ENCODE measurements around the gene RAB44.
"Not testable (repeated sequence)": the region's sequence is repeated elsewhere in the genome, so short reads cannot be mapped to it uniquely, and the experiment has no call there.

The RAB44 gene

GRCh38 chr6:36688063-36688738 lies 9.4 kb upstream of the RAB44 start:
- no peak for DNase-seq

- DNase-seq, result no peak
These were observed 8.9 kb upstream of the RAB44 start for GRCh38 chr6:36688739-36689075.

- DNase-seq, result no peak
These were observed 6.6 kb upstream of the RAB44 start for GRCh38 chr6:36691011-36691410.

- DNase-seq, result no peak
These were observed 6.0 kb upstream of the RAB44 start for GRCh38 chr6:36691612-36692011.

- no peak for DNase-seq
These were observed 5.4 kb upstream of the RAB44 start for GRCh38 chr6:36692220-36692619.

GRCh38 chr6:36692861-36693702 lies 4.5 kb upstream of the RAB44 start:
- no peak for DNase-seq

- no peak for DNase-seq
These were observed 3.0 kb upstream of the RAB44 start for GRCh38 chr6:36694616-36695015.

- no peak for DNase-seq
These were observed 2.2 kb upstream of the RAB44 start for GRCh38 chr6:36695414-36695813.

- DNase-seq, result no peak
These were observed 570 bp downstream of the RAB44 start for GRCh38 chr6:36698196-36698595.

- DNase-seq, result no peak
These were observed 1.2 kb downstream of the RAB44 start for GRCh38 chr6:36698871-36699271.

- DNase-seq, result no peak
These were observed 1.7 kb downstream of the RAB44 start for GRCh38 chr6:36699348-36699747.

- DNase-seq, result no peak
These were observed 2.6 kb downstream of the RAB44 start for GRCh38 chr6:36700071-36700812.

GRCh38 chr6:36700831-36701230 lies 3.2 kb downstream of the RAB44 start:
- no peak for DNase-seq

- DNase-seq, result peak; percentile 60
These were observed 3.9 kb downstream of the RAB44 start for GRCh38 chr6:36701401-36701991.

GRCh38 chr6:36702656-36703055 lies 5.0 kb downstream of the RAB44 start:
- no peak for DNase-seq

GRCh38 chr6:36703081-36703606 lies 5.5 kb downstream of the RAB44 start:
- no peak for DNase-seq

- no peak for DNase-seq
These were observed 6.4 kb downstream of the RAB44 start for GRCh38 chr6:36703982-36704381.

GRCh38 chr6:36704961-36705577 lies 7.4 kb downstream of the RAB44 start:
- not testable (repeated sequence) for DNase-seq

GRCh38 chr6:36706339-36706738 lies 8.7 kb downstream of the RAB44 start:
- no peak for DNase-seq

GRCh38 chr6:36712816-36713215 lies 15.2 kb downstream of the RAB44 start:
- DNase-seq, result no peak

- DNase-seq, result no peak
These were observed 16.2 kb downstream of the RAB44 start for GRCh38 chr6:36713846-36714245.

GRCh38 chr6:36714511-36714910 lies 16.9 kb downstream of the RAB44 start:
- DNase-seq, result no peak

- DNase-seq, result no peak
These were observed 17.8 kb downstream of the RAB44 start for GRCh38 chr6:36715469-36715868.
